DOHH2 (cell line): ENCODE results near the gene COL27A1.

Source experiments
- H3F3A ChIP-seq: fragments of 200-600 bp; sonication (generic), shearing (Covaris generic); 2 replicates; pipeline ENCODE4 v1.6.0; 2016; ENCODE audit warnings: antibody characterized with exemption, mild to moderate bottlenecking; ENCODE audit not compliant: control insufficient read depth, insufficient read depth
- H3K27ac ChIP-seq: fragments of 200-600 bp; sonication (generic); 2 replicates; pipeline ENCODE4 v1.5.1; 2014; ENCODE audit warnings: low read depth, mild to moderate bottlenecking, low read length, moderate library complexity
- H3K27me3 ChIP-seq: fragments of 200-600 bp; sonication (generic); 2 replicates; pipeline ENCODE4 v1.6.1; 2014; ENCODE audit warnings: mild to moderate bottlenecking, low read length, mixed read lengths; ENCODE audit not compliant: control insufficient read depth
- H3K36me3 ChIP-seq: fragments of 200-600 bp; sonication (generic); 2 replicates; pipeline ENCODE4 v1.6.1; 2014; ENCODE audit warnings: mild to moderate bottlenecking, low read length, moderate library complexity, mixed read lengths; ENCODE audit not compliant: control insufficient read depth
- H3K4me1 ChIP-seq: fragments of 200-600 bp; sonication (generic); 2 replicates; pipeline ENCODE4 v1.6.1; 2014; ENCODE audit warnings: mild to moderate bottlenecking, low read length, mixed read lengths; ENCODE audit not compliant: control insufficient read depth
- H3K4me2 ChIP-seq: fragments of 200-600 bp; sonication (generic); 2 replicates; pipeline ENCODE4 v1.6.0; 2014; ENCODE audit warnings: mild to moderate bottlenecking, low read length, moderate library complexity
- H3K4me3 ChIP-seq: fragments of 200-600 bp; sonication (generic); 2 replicates; pipeline ENCODE4 v1.5.1; 2014; ENCODE audit warnings: mild to moderate bottlenecking, low read length, mixed read lengths
- H3K79me2 ChIP-seq: fragments of 200-600 bp; sonication (generic); 2 replicates; pipeline ENCODE4 v1.6.1; 2014; ENCODE audit warnings: mild to moderate bottlenecking, low read length, mixed read lengths; ENCODE audit not compliant: control insufficient read depth
- H3K9me2 ChIP-seq: fragments of 200-600 bp; sonication (generic); replicated peaks from 2 replicates; pipeline ENCODE4 v1.6.1; 2014; ENCODE audit warnings: mild to moderate bottlenecking, low read length, mixed read lengths; ENCODE audit not compliant: control insufficient read depth
- H3K9me3 ChIP-seq: fragments of 200-600 bp; sonication (generic); 2 replicates; pipeline ENCODE4 v1.6.1; 2014; ENCODE audit warnings: antibody characterized with exemption, low read length, mixed read lengths; ENCODE audit not compliant: control insufficient read depth, insufficient read depth
- H4K20me1 ChIP-seq: fragments of 200-600 bp; sonication (generic); 2 replicates; pipeline ENCODE4 v1.6.0; 2014; ENCODE audit warnings: low read depth, mild to moderate bottlenecking, antibody characterized with exemption, low read length, moderate library complexity; ENCODE audit not compliant: control insufficient read depth, insufficient read depth
- EZH2phosphoT487 ChIP-seq: fragments of 200-600 bp; sonication (generic); IDR thresholded peaks from 2 replicates; pipeline ENCODE4 v1.6.1; 2017; ENCODE audit warnings: borderline replicate concordance, mild to moderate bottlenecking, antibody characterized with exemption, low read length, moderate library complexity, mixed read lengths
- TF ChIP-seq, protein P1 (sequence below): fragments of 200-600 bp; sonication (generic); IDR thresholded peaks from one replicate; pipeline ENCODE4 v1.5.1; 2014; ENCODE audit warnings: antibody characterized with exemption, mild to moderate bottlenecking, low read depth, low read length; ENCODE audit not compliant: poor library complexity, severe bottlenecking

Gene COL27A1

GRCh38 chr9:114116126-114116747 is 39.1 kb upstream of the COL27A1 start:
- H3K4me3 ChIP-seq = no peak overlapping the region
- H3K27me3 ChIP-seq = peaks cover 19% of the 10 kb centered on the region
- TF ChIP-seq, protein P1, sequence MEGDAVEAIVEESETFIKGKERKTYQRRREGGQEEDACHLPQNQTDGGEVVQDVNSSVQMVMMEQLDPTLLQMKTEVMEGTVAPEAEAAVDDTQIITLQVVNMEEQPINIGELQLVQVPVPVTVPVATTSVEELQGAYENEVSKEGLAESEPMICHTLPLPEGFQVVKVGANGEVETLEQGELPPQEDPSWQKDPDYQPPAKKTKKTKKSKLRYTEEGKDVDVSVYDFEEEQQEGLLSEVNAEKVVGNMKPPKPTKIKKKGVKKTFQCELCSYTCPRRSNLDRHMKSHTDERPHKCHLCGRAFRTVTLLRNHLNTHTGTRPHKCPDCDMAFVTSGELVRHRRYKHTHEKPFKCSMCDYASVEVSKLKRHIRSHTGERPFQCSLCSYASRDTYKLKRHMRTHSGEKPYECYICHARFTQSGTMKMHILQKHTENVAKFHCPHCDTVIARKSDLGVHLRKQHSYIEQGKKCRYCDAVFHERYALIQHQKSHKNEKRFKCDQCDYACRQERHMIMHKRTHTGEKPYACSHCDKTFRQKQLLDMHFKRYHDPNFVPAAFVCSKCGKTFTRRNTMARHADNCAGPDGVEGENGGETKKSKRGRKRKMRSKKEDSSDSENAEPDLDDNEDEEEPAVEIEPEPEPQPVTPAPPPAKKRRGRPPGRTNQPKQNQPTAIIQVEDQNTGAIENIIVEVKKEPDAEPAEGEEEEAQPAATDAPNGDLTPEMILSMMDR = no peak
- no peak for TF ChIP-seq EZH2phosphoT487
- no peaks in the 10 kb centered on the region for H3K36me3 ChIP-seq
- no peaks in the 10 kb centered on the region for H3F3A ChIP-seq
- no peak overlapping the region for H3K4me2 ChIP-seq
- H3K27ac ChIP-seq = no peak overlapping the region
- no peaks in the 10 kb centered on the region for H3K9me2 ChIP-seq
- no peaks in the 10 kb centered on the region for H3K4me1 ChIP-seq
- H4K20me1 ChIP-seq = no peaks in the 10 kb centered on the region
- no peaks in the 10 kb centered on the region for H3K9me3 ChIP-seq
- no peaks in the 10 kb centered on the region for H3K79me2 ChIP-seq

DNA sequence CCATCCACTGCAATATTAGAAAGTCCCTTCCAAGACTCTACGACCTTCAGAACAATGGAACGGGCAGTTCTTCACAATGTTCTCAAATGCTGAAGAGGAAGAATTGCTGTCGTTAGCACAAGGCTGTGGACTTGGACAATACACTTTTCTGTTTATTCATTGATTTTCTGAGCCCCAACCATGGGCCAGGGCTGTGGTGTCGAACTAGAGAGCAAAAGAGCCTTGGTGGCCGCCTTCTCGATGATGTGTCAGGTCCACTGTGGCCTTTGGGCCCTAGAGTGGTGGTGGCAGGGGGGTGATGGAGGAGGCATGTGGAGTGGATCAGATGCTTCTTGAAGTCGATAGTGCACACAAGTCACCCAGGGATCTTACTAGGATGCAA is 37.7 kb upstream of the COL27A1 start:
- Histone ChIP-seq H3K79me2 (no peaks in the 10 kb centered on the region), H3F3A (no peaks in the 10 kb centered on the region)

DNA sequence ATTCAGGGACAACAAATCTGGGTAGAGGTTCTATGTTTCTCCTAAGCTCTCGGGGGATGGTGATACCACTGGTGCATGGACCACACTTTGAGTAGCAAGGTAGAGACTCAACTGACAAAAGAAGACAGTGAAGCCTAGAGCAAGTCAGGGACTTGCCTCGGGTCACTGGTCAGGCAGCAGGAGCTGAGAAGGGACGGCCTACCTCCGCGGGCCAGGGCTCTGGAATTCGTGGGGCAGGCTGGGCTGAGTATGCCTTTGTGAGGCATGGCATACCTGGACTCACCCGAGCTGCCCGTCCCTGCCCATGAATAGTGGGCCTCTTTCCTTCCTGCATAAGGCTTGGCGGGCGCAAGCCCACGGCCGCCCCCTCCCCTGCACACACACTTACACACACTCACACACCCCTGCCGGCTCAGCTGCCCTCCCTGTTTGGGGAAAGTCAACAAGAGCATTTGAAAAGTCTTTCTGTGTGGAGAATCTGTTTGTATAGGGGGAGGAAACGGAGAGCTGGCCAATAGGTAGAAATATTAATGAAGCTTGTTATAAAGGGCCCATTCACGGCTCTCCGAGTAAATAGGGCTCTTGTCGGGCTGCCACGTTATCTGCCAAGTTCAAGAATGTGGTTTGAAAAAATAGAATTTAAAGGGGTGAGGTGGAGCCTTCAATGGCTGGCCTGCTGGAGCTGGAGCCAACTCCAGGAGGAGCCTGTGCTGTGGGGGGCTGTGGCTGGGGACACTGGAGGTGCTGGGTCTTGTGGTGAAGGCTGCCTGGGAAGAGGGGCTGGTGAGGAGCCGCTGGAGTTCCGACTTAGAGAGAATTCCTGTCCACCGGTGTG is 37.1 kb upstream of the COL27A1 start:
- Histone ChIP-seq H3K27me3 (peaks cover 19% of the 10 kb centered on the region), H3K27ac (no peak overlapping the region), H3K4me1 (no peaks in the 10 kb centered on the region), H3K4me3 (no peak overlapping the region), H3K9me2 (no peaks in the 10 kb centered on the region), H4K20me1 (no peaks in the 10 kb centered on the region), H3K36me3 (no peaks in the 10 kb centered on the region), H3F3A (no peaks in the 10 kb centered on the region), H3K9me3 (no peaks in the 10 kb centered on the region), H3K79me2 (no peaks in the 10 kb centered on the region), H3K4me2 (no peak overlapping the region)
- TF ChIP-seq EZH2phosphoT487 = no peak
- TF ChIP-seq, protein P1 = no peak

More for the DNA sequence above, 37.7 kb upstream of the COL27A1 start:
- H3K4me3 ChIP-seq = no peak overlapping the region
- TF ChIP-seq, protein P1 = no peak
- no peak for TF ChIP-seq EZH2phosphoT487
- H4K20me1 ChIP-seq = no peaks in the 10 kb centered on the region
- H3K27me3 ChIP-seq = peaks cover 19% of the 10 kb centered on the region
- no peaks in the 10 kb centered on the region for H3K9me3 ChIP-seq
- no peak overlapping the region for H3K4me2 ChIP-seq
- H3K9me2 ChIP-seq = no peaks in the 10 kb centered on the region
- no peak overlapping the region for H3K27ac ChIP-seq
- H3K36me3 ChIP-seq = no peaks in the 10 kb centered on the region
- H3K4me1 ChIP-seq = no peaks in the 10 kb centered on the region
